B cell (primary cell): Measurements from ENCODE around the gene CCPG1.
"Not testable (repeated sequence)": the region's sequence is repeated elsewhere in the genome, so short reads cannot be mapped to it uniquely, and the experiment has no call there.

Source experiments
- CTCF ChIP-seq: fragments of 200-600 bp; IDR thresholded peaks from one replicate; pipeline ENCODE4 v1.8.0; 2022; ENCODE audit warnings: antibody characterized with exemption, mild to moderate bottlenecking
- EZH2 ChIP-seq: IDR thresholded peaks from 2 replicates; pipeline ENCODE4 v1.6.1; 2012; ENCODE audit warnings: borderline replicate concordance, low read depth, mild to moderate bottlenecking, moderate library complexity, low read length; ENCODE audit not compliant: insufficient read depth, poor library complexity, severe bottlenecking

GRCh38 chr15:55447030-55447394, 38.9 kb upstream of the CCPG1 start:
- not testable (repeated sequence) for TF ChIP-seq CTCF, EZH2
